NT2/D1 (cell line): ENCODE measurements around the gene HOXD8.

Source experiments
- DNase-seq: peaks from one replicate; pipeline ENCODE4 v3.0.0-alpha.2; 2011; ENCODE audit warnings: low read depth, low spot score
- H3K27me3 ChIP-seq: 2 replicates; pipeline ENCODE4 v1.6.0; 2011; ENCODE audit warnings: mild to moderate bottlenecking; ENCODE audit not compliant: insufficient read length, insufficient read depth
- H3K36me3 ChIP-seq: 2 replicates; pipeline ENCODE4 v1.6.1; 2011; ENCODE audit warnings: mild to moderate bottlenecking, low read length, mixed read lengths; ENCODE audit not compliant: insufficient read depth, insufficient read length
- H3K4me1 ChIP-seq: 2 replicates; pipeline ENCODE4 v1.5.1; 2011; ENCODE audit not compliant: insufficient read depth, insufficient read length
- H3K4me3 ChIP-seq: 2 replicates; pipeline ENCODE4 v1.5.1; 2011; ENCODE audit warnings: low read depth; ENCODE audit not compliant: insufficient read length
- H3K9ac ChIP-seq: 2 replicates; pipeline ENCODE4 v1.6.0; 2011; ENCODE audit warnings: low read depth; ENCODE audit not compliant: insufficient read length
- H3K9me3 ChIP-seq: 2 replicates; pipeline ENCODE4 v1.5.1; 2011; ENCODE audit warnings: mild to moderate bottlenecking, low read length; ENCODE audit not compliant: insufficient read depth
- SUZ12 ChIP-seq: IDR thresholded peaks from 2 replicates; pipeline ENCODE4 v1.6.1; 2011; ENCODE audit not compliant: insufficient read length, insufficient read depth; ENCODE audit errors: extremely low read depth
- YY1 ChIP-seq: IDR thresholded peaks from 2 replicates; pipeline ENCODE4 v1.6.1; 2011; ENCODE audit not compliant: insufficient read length, insufficient read depth
- ZNF274 ChIP-seq: IDR thresholded peaks from 2 replicates; pipeline ENCODE4 v1.6.1; 2011; ENCODE audit warnings: mild to moderate bottlenecking, low read depth, low read length

HOXD8 gene

GRCh38 chr2:176127774-176128072, 1.8 kb upstream of the HOXD8 start:
- H3K9me3 ChIP-seq: no peaks in the 10 kb centered on the region
- TF ChIP-seq YY1 (no peak), SUZ12 (no peak), ZNF274 (no peak)
- no peaks in the 10 kb centered on the region for H3K36me3 ChIP-seq
- H3K4me1 ChIP-seq: peaks cover 9% of the 10 kb centered on the region
- H3K27me3 ChIP-seq: peaks cover 99% of the 10 kb centered on the region
- H3K9ac ChIP-seq: no peak overlapping the region
- no peak overlapping the region for H3K4me3 ChIP-seq
- no peak for DNase-seq

- H3K36me3 ChIP-seq: no peaks in the 10 kb centered on the region
- H3K9me3 ChIP-seq: no peaks in the 10 kb centered on the region
- peaks cover 9% of the 10 kb centered on the region for H3K4me1 ChIP-seq
- peak overlapping the region; percentile 32 for H3K4me3 ChIP-seq
- peaks cover 99% of the 10 kb centered on the region for H3K27me3 ChIP-seq
- H3K9ac ChIP-seq: no peak overlapping the region
- DNase-seq: no peak
- TF ChIP-seq SUZ12: peak; percentile 57
- TF ChIP-seq YY1: no peak
- TF ChIP-seq ZNF274: no peak
Measured at GRCh38 chr2:176128172-176128981, 1.1 kb upstream of the HOXD8 start.

- Histone ChIP-seq H3K4me1 (peaks cover 9% of the 10 kb centered on the region), H3K27me3 (peaks cover 99% of the 10 kb centered on the region), H3K36me3 (no peaks in the 10 kb centered on the region), H3K9me3 (no peaks in the 10 kb centered on the region), H3K9ac (peak overlapping the region; percentile 32), H3K4me3 (peak overlapping the region; percentile 39)
- TF ChIP-seq YY1: no peak
- no peak for TF ChIP-seq ZNF274
- TF ChIP-seq SUZ12: no peak
- DNase-seq: no peak
Measured at GRCh38 chr2:176129813-176130146, 275 bp downstream of the HOXD8 start.

DNA sequence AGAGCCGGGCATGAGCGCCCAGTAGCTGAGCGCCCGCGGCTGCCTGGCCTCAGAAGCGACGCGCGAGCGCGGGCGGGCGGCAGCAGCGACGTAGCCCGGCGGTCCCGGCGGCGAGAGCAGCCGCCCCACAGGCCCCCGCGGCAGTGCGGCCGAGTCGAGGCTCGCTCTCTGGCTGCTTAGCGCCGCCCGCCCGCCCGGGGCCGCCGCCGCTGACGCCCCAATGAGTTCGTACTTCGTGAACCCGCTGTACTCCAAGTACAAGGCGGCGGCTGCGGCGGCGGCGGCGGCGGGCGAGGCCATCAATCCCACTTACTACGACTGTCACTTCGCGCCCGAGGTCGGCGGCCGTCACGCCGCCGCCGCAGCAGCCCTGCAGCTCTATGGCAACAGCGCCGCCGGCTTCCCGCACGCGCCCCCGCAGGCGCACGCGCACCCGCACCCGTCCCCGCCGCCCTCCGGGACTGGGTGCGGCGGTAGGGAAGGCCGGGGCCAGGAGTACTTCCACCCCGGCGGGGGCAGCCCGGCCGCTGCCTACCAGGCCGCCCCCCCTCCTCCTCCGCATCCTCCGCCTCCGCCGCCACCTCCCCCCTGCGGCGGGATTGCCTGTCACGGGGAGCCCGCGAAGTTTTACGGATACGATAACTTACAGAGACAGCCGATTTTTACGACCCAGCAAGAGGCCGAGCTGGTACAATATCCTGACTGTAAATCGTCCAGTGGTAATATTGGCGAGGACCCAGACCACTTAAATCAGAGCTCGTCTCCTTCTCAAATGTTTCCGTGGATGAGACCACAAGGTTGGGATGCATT, 847 bp downstream of the HOXD8 start:
- no peak for DNase-seq
- Histone ChIP-seq H3K36me3 (no peaks in the 10 kb centered on the region), H3K9me3 (no peaks in the 10 kb centered on the region), H3K27me3 (peaks cover 99% of the 10 kb centered on the region), H3K9ac (peak overlapping the region; percentile 32), H3K4me1 (peaks cover 9% of the 10 kb centered on the region), H3K4me3 (peak overlapping the region; percentile 39)
- TF ChIP-seq YY1 (no peak), ZNF274 (no peak)

GRCh38 chr2:176130957-176131847, 1.7 kb downstream of the HOXD8 start:
- H3K27me3 ChIP-seq: peaks cover 99% of the 10 kb centered on the region
- peaks cover 12% of the 10 kb centered on the region for H3K4me1 ChIP-seq
- no peaks in the 10 kb centered on the region for H3K9me3 ChIP-seq
- no peak for TF ChIP-seq ZNF274
- DNase-seq: no peak
- no peak overlapping the region for H3K9ac ChIP-seq
- H3K4me3 ChIP-seq: no peak overlapping the region
- no peaks in the 10 kb centered on the region for H3K36me3 ChIP-seq

- TF ChIP-seq YY1 (no peak), SUZ12 (no peak), ZNF274 (no peak)
- Histone ChIP-seq H3K9ac (no peak overlapping the region), H3K9me3 (no peaks in the 10 kb centered on the region), H3K36me3 (no peaks in the 10 kb centered on the region), H3K4me1 (peaks cover 12% of the 10 kb centered on the region), H3K4me3 (no peak overlapping the region), H3K27me3 (peaks cover 99% of the 10 kb centered on the region)
- no peak for DNase-seq
Measured at GRCh38 chr2:176131848-176132158, 2.3 kb downstream of the HOXD8 start.
